GM12874 (cell line): ENCODE data around the gene PDZRN3.

Experiments used
- TF ChIP-seq, protein P1 (sequence below): IDR thresholded peaks from 2 replicates; pipeline ENCODE4 v1.5.1; 2011; ENCODE audit warnings: low read depth, mild to moderate bottlenecking, control low read depth, low read length, moderate library complexity; ENCODE audit not compliant: insufficient read depth

The PDZRN3 gene

GRCh38 chr3:73569246-73569760, 55.4 kb downstream of the PDZRN3 start:
- TF ChIP-seq, protein P1, sequence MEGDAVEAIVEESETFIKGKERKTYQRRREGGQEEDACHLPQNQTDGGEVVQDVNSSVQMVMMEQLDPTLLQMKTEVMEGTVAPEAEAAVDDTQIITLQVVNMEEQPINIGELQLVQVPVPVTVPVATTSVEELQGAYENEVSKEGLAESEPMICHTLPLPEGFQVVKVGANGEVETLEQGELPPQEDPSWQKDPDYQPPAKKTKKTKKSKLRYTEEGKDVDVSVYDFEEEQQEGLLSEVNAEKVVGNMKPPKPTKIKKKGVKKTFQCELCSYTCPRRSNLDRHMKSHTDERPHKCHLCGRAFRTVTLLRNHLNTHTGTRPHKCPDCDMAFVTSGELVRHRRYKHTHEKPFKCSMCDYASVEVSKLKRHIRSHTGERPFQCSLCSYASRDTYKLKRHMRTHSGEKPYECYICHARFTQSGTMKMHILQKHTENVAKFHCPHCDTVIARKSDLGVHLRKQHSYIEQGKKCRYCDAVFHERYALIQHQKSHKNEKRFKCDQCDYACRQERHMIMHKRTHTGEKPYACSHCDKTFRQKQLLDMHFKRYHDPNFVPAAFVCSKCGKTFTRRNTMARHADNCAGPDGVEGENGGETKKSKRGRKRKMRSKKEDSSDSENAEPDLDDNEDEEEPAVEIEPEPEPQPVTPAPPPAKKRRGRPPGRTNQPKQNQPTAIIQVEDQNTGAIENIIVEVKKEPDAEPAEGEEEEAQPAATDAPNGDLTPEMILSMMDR, result no peak

- TF ChIP-seq, protein P1, result no peak
Observed at GRCh38 chr3:73568371-73568862, 56.3 kb downstream of the PDZRN3 start.

- TF ChIP-seq, protein P1, result no peak
Observed at GRCh38 chr3:73563896-73564582, 60.7 kb downstream of the PDZRN3 start.

DNA sequence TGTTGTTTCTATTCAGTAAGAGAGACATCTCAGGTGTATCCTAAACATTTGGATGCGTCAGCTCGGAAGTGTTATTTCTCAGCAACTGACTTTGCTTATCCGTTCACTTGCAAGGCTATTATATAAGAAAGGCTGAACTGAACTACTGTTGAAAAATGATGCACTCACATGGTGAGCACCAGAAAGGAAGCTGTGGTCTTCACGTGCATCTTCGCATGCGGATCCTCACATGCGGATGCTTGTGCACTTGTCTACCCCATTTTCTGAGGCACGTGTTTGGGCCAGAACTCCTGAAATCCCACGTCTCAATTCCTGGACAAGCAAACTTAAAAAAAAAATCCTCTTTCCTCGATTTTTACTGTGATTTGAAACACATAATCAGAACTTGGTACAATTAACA, 63.2 kb downstream of the PDZRN3 start:
- TF ChIP-seq, protein P1, result no peak

- TF ChIP-seq, protein P1, result no peak
Observed at GRCh38 chr3:73559749-73560148, 65.0 kb downstream of the PDZRN3 start.

DNA sequence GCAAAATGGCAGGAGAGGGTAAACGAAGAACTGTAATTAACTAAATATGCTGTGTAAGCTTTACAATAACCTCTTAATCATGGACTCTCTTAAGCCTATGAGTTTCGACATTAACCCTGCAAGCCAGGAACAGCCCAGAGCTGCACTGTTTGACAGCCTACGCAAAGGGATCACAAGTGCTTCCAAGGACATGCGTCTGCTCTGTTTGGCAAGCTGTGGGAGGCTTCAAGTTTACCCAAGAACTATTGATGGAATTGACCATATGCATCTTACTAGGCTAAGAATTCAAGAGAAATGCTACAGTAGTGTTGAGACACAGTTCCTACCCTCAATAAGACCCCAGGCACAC, 66.0 kb downstream of the PDZRN3 start:
- TF ChIP-seq, protein P1, result no peak

GRCh38 chr3:73557986-73558726, 66.6 kb downstream of the PDZRN3 start:
- TF ChIP-seq, protein P1, result no peak
